HCT116 (cell line): ENCODE results near the gene ACACB. TPM values are rescaled to one million over a fixed set of nuclear protein-coding genes. Genes with fewer than 3 reads are reported as not detected.

ENCODE experiments used
- ATAC-seq: fragments of 200-7000 bp; cut with Tn5 transposase; 2 replicates; pipeline ENCODE4 v1.9.1; 2020; ENCODE audit warnings: mild to moderate bottlenecking, moderate library complexity
- BruUV-seq: library from RNA; stranded (reverse); fragments of 400-500 nt; replicated peaks from 2 replicates; lab custom pipeline; 2021; lab: Mats Ljungman, UMichigan
- CTCF ChIA-PET: fragments of 300-600 bp; sonication (Branson Sonifier 250); formaldehyde crosslinking; loops from one replicate; lab custom pipeline; 2021; ENCODE audit warnings: antibody characterized with exemption; lab: Charles Lee
- POLR2A ChIA-PET: fragments of 300-600, 350-600 bp; sonication (Branson Sonifier 250); formaldehyde crosslinking; loops from one replicate; lab custom pipeline; 2021; ENCODE audit warnings: antibody characterized with exemption; lab: Charles Lee
- RAD21 ChIA-PET, 2 experiments: fragments of 300-600 bp; sonication (Branson Sonifier 250); formaldehyde crosslinking; loops; one replicate each; lab custom pipeline; 2023; ENCODE audit warnings: low total read pairs in 2 of 2; ENCODE audit not compliant: uncharacterized antibody in 2 of 2, unreplicated experiment in 2 of 2, low non-redundant PET in 1 of 2; lab: Charles Lee
- DNase-seq: peaks from one replicate; pipeline ENCODE4 v3.0.0-alpha.2; 2010; ENCODE audit warnings: low read depth, low spot score
- H2AFZ ChIP-seq: fragments of 200-600 bp; shearing (Covaris generic), sonication (generic); 2 replicates; pipeline ENCODE4 v1.6.1; 2017; ENCODE audit warnings: low read depth, mixed run types, mixed read lengths, antibody characterized with exemption, low read length; ENCODE audit not compliant: poor library complexity, severe bottlenecking
- H3K27ac ChIP-seq: 2 replicates; pipeline ENCODE4 v1.5.1; 2012; ENCODE audit warnings: low read depth, low read length
- H3K27me3 ChIP-seq: fragments of 200-600 bp; sonication (generic); 2 replicates; pipeline ENCODE4 v1.6.1; 2016; ENCODE audit warnings: mixed run types, low read length, mixed read lengths; ENCODE audit not compliant: insufficient read depth
- H3K36me3 ChIP-seq, 2 experiments: fragments of 200-500 bp in 1 of 2; fragments of 200-600 bp in 1 of 2; sonication (Bioruptor generic) in 1 of 2; sonication (generic) in 1 of 2; 2 replicates each; pipeline versions ENCODE4 v1.5.1 to v1.6.1; 2014 to 2016; ENCODE audit warnings: low read length in 2 of 2, inconsistent platforms in 1 of 2, mixed read lengths in 1 of 2, mixed run types in 1 of 2; ENCODE audit not compliant: insufficient read depth in 2 of 2, control insufficient read depth in 1 of 2
- H3K4me1 ChIP-seq, 2 experiments: fragments of 200-600 bp in 1 of 2; sonication (generic) in 1 of 2; 2 replicates each; pipeline versions ENCODE4 v1.5.1 to v1.6.1; 2012 to 2017; ENCODE audit warnings: low read length in 2 of 2, inconsistent platforms in 1 of 2, mild to moderate bottlenecking in 1 of 2, mixed read lengths in 1 of 2, mixed run types in 1 of 2, moderate library complexity in 1 of 2; ENCODE audit not compliant: insufficient read depth in 2 of 2, control insufficient read depth in 1 of 2
- H3K4me2 ChIP-seq: fragments of 200-600 bp; sonication (generic); 2 replicates; pipeline ENCODE4 v1.6.1; 2017; ENCODE audit warnings: mixed run types, low read length, mixed read lengths
- H3K4me3 ChIP-seq, 2 experiments: fragments of 200-600 bp in 1 of 2; sonication (generic) in 1 of 2; replicated peaks in 1 of 2; 2 replicates each; pipeline ENCODE4 v1.5.1; 2011 to 2016; ENCODE audit warnings: low read length in 2 of 2, control low read depth in 1 of 2, low read depth in 1 of 2, mild to moderate bottlenecking in 1 of 2, mixed read lengths in 1 of 2, mixed run types in 1 of 2
- H3K79me2 ChIP-seq: fragments of 200-600 bp; sonication (generic); 2 replicates; pipeline ENCODE4 v1.6.1; 2017; ENCODE audit warnings: mild to moderate bottlenecking, mixed run types, low read length, moderate library complexity, mixed read lengths; ENCODE audit not compliant: insufficient read depth
- H3K9ac ChIP-seq: fragments of 200-600 bp; sonication (generic); 2 replicates; pipeline ENCODE4 v1.6.1; 2016; ENCODE audit warnings: low read length, mixed read lengths
- H3K9me2 ChIP-seq: fragments of 200-600 bp; sonication (generic), shearing (Covaris generic); 2 replicates; pipeline ENCODE4 v1.6.1; 2017; ENCODE audit warnings: mixed run types, mild to moderate bottlenecking, moderate library complexity; ENCODE audit not compliant: insufficient read depth
- H3K9me3 ChIP-seq, 2 experiments: fragments of 200-500 bp in 1 of 2; fragments of 200-600 bp in 1 of 2; sonication (Bioruptor generic) in 1 of 2; sonication (generic) in 1 of 2; 2 replicates each; pipeline ENCODE4 v1.6.1; 2014 to 2017; ENCODE audit warnings: low read length in 2 of 2, mixed read lengths in 2 of 2, inconsistent platforms in 1 of 2, low read depth in 1 of 2, mild to moderate bottlenecking in 1 of 2, mixed run types in 1 of 2, moderate library complexity in 1 of 2; ENCODE audit not compliant: control insufficient read depth in 1 of 2, insufficient read depth in 1 of 2
- H4K20me1 ChIP-seq: fragments of 200-600 bp; sonication (generic), shearing (Covaris generic); 2 replicates; pipeline ENCODE4 v1.6.1; 2017; ENCODE audit warnings: mixed run types, mild to moderate bottlenecking, moderate library complexity; ENCODE audit not compliant: insufficient read depth
- POLR2A ChIP-seq: IDR thresholded peaks from 2 replicates; pipeline ENCODE4 v1.7.0; 2011; ENCODE audit warnings: borderline replicate concordance; ENCODE audit not compliant: insufficient read depth, insufficient read length; ENCODE audit errors: extremely low read depth
- YY1 ChIP-seq: IDR thresholded peaks from 2 replicates; pipeline ENCODE4 v1.6.1; 2011; ENCODE audit warnings: low read length, low read depth, moderate library complexity, mild to moderate bottlenecking; ENCODE audit not compliant: insufficient replicate concordance; ENCODE audit errors: extremely low read depth
- ZFX ChIP-seq: fragments of 450-650 bp; IDR thresholded peaks from 2 replicates; pipeline ENCODE4 v1.6.1; 2017
- intact Hi-C: fragments of 100-400 bp; cut with micrococcal nuclease; formaldehyde crosslinking; loops from 2 replicates; pipeline ENCODE4 v1.10.0; 2022
- total RNA-seq: library from RNA; stranded (reverse); gene quantifications from one replicate; pipeline ENCODE4 v1.2.1, GENCODE V29; 2021; ENCODE audit not compliant: unreplicated experiment
- TF ChIP-seq, protein P1 (sequence below): IDR thresholded peaks from 2 replicates; pipeline ENCODE4 v1.6.1; 2011; ENCODE audit warnings: mild to moderate bottlenecking, low read length, moderate library complexity; ENCODE audit not compliant: insufficient replicate concordance; ENCODE audit errors: extremely low read depth
- TF ChIP-seq, protein P2 (sequence below), 3 experiments: fragments of 200-600 bp in 1 of 3; sonication (generic) in 1 of 3; IDR thresholded peaks in 2 of 3; conservative IDR thresholded peaks in 1 of 3; 2 replicates each; pipeline ENCODE4 v1.5.1; 2012 to 2017; ENCODE audit warnings: low read depth in 2 of 3, low read length in 2 of 3, antibody characterized with exemption in 1 of 3, borderline replicate concordance in 1 of 3, control low read depth in 1 of 3, mild to moderate bottlenecking in 1 of 3, mixed read lengths in 1 of 3, mixed run types in 1 of 3, moderate library complexity in 1 of 3; ENCODE audit not compliant: insufficient read depth in 1 of 3
- TF ChIP-seq, protein P3 (sequence below): IDR thresholded peaks from 2 replicates; pipeline ENCODE4 v1.6.1; 2012; ENCODE audit warnings: low read depth

Gene ACACB
- total RNA-seq, 1 experiment from 2014 or later = 11.1 TPM

DNA sequence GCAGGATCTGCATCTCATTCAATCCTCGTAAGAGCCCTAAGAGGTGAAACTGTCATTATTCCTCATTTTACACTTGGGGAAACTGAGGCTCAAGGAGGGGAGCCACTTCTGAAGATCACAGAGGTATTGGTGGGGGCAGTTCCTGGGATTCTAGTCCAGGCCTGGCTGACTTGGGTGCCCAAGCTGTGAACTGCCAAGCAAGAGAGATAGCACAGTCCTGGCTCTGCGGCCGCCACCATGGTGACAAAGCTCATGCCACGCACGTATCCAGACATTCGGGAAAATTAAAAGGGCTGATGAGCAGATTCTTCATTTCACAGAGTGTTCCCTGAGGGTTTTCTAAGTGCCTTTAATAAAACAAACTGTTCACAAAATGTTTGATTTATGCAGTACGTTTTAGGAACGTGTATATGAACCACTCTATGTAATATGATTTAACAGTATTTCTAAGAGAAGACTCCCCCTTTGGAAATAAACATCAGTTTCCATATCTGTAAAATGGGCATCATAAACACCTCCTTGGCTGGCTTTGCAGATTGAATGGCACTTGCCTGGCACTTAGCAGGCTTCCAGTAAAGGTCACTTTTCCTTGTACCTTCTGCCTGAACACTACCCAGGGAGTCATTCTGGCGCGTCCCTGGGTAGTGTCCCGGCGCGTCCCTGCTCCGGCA, 84.6 kb downstream of the ACACB start:
- no peaks in the 10 kb centered on the region for H3K9me2 ChIP-seq
- intact Hi-C loops = no loop called here
- H3K79me2 ChIP-seq = no peaks in the 10 kb centered on the region
- H3K4me2 ChIP-seq = no peak overlapping the region
- ATAC-seq = no peak
- no TSS peak for BruUV-seq
- no peaks in the 10 kb centered on the region for H4K20me1 ChIP-seq
- H3K27ac ChIP-seq = no peak overlapping the region
- RAD21 ChIA-PET = no interaction called here
- H3K9ac ChIP-seq = no peak overlapping the region
- peaks cover 0 to 6% of the 10 kb centered on the region in 2 experiments; a peak in 1 of 4 replicates for H3K36me3 ChIP-seq
- H3K4me1 ChIP-seq = no peaks in the 10 kb centered on the region
- H3K9me3 ChIP-seq = no peaks in the 10 kb centered on the region
- no peak for DNase-seq
- no peak overlapping the region for H3K4me3 ChIP-seq
- H3K27me3 ChIP-seq = no peaks in the 10 kb centered on the region
- POLR2A ChIA-PET = no interaction called here
- H2AFZ ChIP-seq = no peak overlapping the region
- CTCF ChIA-PET = interaction anchor here (0.7 kb wide), 1 partner anchor 89 kb away, joined by 3 read pairs; no protein-coding TSS in a partner anchor
- no peak for TF ChIP-seq ZFX
- TF ChIP-seq, protein P1, sequence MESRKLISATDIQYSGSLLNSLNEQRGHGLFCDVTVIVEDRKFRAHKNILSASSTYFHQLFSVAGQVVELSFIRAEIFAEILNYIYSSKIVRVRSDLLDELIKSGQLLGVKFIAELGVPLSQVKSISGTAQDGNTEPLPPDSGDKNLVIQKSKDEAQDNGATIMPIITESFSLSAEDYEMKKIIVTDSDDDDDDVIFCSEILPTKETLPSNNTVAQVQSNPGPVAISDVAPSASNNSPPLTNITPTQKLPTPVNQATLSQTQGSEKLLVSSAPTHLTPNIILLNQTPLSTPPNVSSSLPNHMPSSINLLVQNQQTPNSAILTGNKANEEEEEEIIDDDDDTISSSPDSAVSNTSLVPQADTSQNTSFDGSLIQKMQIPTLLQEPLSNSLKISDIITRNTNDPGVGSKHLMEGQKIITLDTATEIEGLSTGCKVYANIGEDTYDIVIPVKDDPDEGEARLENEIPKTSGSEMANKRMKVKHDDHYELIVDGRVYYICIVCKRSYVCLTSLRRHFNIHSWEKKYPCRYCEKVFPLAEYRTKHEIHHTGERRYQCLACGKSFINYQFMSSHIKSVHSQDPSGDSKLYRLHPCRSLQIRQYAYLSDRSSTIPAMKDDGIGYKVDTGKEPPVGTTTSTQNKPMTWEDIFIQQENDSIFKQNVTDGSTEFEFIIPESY = no peak
- TF ChIP-seq POLR2A = no peak
- TF ChIP-seq, all 23 proteins: peak for 0

DNA sequence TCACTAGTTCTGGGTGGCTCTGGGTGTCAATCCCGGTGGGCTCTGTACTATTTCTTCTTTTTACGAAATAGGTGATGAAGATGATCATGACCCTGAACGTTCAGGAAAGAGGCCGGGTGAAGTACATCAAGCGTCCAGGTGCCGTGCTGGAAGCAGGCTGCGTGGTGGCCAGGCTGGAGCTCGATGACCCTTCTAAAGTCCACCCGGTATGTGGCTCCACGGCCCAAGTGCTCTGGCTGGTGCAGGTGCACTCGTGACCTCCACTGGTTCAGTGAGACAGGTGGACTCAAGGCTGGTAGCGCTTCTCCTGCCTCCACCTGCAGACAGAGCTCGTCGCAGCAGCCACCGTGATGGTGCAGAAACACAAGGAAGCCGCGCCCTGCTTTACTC, 85.1 kb downstream of the ACACB start:
- H4K20me1 ChIP-seq = no peaks in the 10 kb centered on the region
- H3K9me3 ChIP-seq = no peaks in the 10 kb centered on the region
- ChIA-PET RAD21 (no interaction called here), POLR2A (no interaction called here), CTCF (no interaction called here)
- no peaks in the 10 kb centered on the region for H3K27me3 ChIP-seq
- intact Hi-C loops = no loop called here
- no TSS peak for BruUV-seq
- no peak for DNase-seq
- H3K4me1 ChIP-seq = no peaks in the 10 kb centered on the region
- no peaks in the 10 kb centered on the region for H3K79me2 ChIP-seq
- no peak overlapping the region for H3K4me3 ChIP-seq
- no peak overlapping the region for H3K4me2 ChIP-seq
- no peaks in the 10 kb centered on the region for H3K9me2 ChIP-seq
- H3K36me3 ChIP-seq = peaks cover 0 to under 1% of the 10 kb centered on the region in 2 experiments; a peak in 1 of 4 replicates
- H3K9ac ChIP-seq = no peak overlapping the region
- TF ChIP-seq, protein P2, sequence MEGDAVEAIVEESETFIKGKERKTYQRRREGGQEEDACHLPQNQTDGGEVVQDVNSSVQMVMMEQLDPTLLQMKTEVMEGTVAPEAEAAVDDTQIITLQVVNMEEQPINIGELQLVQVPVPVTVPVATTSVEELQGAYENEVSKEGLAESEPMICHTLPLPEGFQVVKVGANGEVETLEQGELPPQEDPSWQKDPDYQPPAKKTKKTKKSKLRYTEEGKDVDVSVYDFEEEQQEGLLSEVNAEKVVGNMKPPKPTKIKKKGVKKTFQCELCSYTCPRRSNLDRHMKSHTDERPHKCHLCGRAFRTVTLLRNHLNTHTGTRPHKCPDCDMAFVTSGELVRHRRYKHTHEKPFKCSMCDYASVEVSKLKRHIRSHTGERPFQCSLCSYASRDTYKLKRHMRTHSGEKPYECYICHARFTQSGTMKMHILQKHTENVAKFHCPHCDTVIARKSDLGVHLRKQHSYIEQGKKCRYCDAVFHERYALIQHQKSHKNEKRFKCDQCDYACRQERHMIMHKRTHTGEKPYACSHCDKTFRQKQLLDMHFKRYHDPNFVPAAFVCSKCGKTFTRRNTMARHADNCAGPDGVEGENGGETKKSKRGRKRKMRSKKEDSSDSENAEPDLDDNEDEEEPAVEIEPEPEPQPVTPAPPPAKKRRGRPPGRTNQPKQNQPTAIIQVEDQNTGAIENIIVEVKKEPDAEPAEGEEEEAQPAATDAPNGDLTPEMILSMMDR (IDR thresholded peaks at IDR 0.05 in 2 of 3, conservative IDR thresholded peaks at IDR 0.05 in 1 of 3; ENCODE audit: borderline replicate concordance in 1 of 3, insufficient read depth in 1 of 3, low read depth in 2 of 3, low read length in 2 of 3) = no peak
- TF ChIP-seq YY1 = no peak
- TF ChIP-seq ZFX = no peak
- TF ChIP-seq, protein P3, sequence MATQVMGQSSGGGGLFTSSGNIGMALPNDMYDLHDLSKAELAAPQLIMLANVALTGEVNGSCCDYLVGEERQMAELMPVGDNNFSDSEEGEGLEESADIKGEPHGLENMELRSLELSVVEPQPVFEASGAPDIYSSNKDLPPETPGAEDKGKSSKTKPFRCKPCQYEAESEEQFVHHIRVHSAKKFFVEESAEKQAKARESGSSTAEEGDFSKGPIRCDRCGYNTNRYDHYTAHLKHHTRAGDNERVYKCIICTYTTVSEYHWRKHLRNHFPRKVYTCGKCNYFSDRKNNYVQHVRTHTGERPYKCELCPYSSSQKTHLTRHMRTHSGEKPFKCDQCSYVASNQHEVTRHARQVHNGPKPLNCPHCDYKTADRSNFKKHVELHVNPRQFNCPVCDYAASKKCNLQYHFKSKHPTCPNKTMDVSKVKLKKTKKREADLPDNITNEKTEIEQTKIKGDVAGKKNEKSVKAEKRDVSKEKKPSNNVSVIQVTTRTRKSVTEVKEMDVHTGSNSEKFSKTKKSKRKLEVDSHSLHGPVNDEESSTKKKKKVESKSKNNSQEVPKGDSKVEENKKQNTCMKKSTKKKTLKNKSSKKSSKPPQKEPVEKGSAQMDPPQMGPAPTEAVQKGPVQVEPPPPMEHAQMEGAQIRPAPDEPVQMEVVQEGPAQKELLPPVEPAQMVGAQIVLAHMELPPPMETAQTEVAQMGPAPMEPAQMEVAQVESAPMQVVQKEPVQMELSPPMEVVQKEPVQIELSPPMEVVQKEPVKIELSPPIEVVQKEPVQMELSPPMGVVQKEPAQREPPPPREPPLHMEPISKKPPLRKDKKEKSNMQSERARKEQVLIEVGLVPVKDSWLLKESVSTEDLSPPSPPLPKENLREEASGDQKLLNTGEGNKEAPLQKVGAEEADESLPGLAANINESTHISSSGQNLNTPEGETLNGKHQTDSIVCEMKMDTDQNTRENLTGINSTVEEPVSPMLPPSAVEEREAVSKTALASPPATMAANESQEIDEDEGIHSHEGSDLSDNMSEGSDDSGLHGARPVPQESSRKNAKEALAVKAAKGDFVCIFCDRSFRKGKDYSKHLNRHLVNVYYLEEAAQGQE = no peak
- TF ChIP-seq, all 23 proteins: peak for 0
- no peak overlapping the region for H2AFZ ChIP-seq
- H3K27ac ChIP-seq = no peak overlapping the region
- ATAC-seq = no peak
